Measurements from ENCODE around the gene PCID2.

Gene PCID2

GRCh38 chr13:113239357-113239756 lies 30.9 kb upstream of the PCID2 start:
- TF ChIP-seq ZFX (IDR thresholded peaks at IDR 0.05; ENCODE audit: borderline replicate concordance) (no peak), CTCF (IDR thresholded peaks at IDR 0.05) (no peak)
- H3K27ac ChIP-seq: no peak overlapping the region

- TF ChIP-seq ZFX (IDR thresholded peaks at IDR 0.05; ENCODE audit: borderline replicate concordance) (no peak), CTCF (IDR thresholded peaks at IDR 0.05) (peak; percentile 26; the same call in 1 of the 2 replicates)
- no peak overlapping the region for H3K27ac ChIP-seq
Measured at GRCh38 chr13:113238536-113238935, 30.1 kb upstream of the PCID2 start.

- TF ChIP-seq CTCF (IDR thresholded peaks at IDR 0.05): no peak
- H3K27ac ChIP-seq: no peak overlapping the region
Measured at GRCh38 chr13:113233101-113233500, 24.6 kb upstream of the PCID2 start.

- no peak overlapping the region for H3K27ac ChIP-seq
- TF ChIP-seq CTCF (IDR thresholded peaks at IDR 0.05) (no peak), ZFX (IDR thresholded peaks at IDR 0.05; ENCODE audit: borderline replicate concordance) (no peak)
Measured at GRCh38 chr13:113232208-113233003, 23.9 kb upstream of the PCID2 start.

DNA sequence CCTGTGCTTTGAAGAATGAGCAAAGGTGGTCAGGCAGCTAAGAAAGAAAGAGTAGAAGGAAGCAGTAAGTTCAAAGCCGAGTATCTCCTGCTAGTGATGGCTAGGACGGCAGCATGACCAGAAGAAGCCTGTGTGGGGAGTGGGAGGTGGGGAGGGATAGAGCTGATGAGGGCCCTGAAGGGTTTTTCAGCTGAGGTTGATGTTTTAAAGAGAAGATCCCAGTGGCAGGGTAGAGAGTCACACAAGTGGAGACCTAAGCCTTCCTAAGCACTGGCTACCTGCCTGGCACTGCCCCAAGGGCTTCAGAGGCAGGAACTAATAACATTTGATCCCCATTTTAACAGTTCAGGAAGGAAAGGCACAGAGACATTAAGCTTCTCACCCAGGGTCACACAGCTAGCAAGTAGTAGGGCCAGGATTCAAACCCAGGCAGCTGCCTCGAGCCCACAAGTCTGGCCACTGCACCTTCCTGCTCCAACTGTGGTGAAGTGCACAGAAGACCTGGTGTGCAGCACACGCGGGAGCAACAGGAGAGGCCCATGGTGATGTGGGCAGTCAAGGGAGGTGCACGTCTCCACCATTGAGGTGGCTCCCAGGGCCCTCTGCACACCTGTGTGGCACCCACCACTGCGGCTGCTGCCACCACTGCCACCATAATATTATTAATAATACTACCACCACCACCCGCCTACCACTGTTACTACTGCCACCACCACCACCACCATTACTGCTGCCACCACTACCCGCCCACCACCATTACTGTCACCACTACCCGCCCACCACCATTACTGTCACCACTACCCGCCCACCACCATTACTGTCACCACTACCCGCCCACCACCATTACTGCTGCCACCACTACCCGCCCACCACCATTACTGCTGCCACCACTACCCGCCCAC lies 23.1 kb upstream of the PCID2 start:
- TF ChIP-seq ZFX (IDR thresholded peaks at IDR 0.05; ENCODE audit: borderline replicate concordance) (no peak), CTCF (IDR thresholded peaks at IDR 0.05) (no peak)
- no peak overlapping the region for H3K27ac ChIP-seq

DNA sequence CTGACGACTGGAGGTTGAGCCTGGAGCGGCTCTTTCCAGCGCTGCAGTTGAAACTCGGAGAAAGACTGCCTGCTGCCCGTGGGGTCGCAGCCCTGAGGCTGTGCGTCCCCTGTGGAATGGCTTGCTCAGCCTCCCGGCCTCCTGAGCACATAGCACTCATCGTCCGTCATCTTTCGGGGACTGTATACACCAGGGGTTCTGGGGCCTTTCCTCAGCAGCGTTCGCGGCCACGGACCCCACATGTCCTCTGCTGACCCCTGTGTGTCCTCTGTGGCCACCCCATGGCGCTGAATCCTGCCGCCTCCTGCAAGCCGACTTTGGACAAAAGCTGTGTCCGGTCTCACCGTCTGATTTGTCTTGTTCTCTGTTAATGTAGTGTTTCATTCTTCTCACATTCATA lies 21.3 kb upstream of the PCID2 start:
- no peak for TF ChIP-seq CTCF (IDR thresholded peaks at IDR 0.05)
- no peak for TF ChIP-seq ZFX (IDR thresholded peaks at IDR 0.05; ENCODE audit: borderline replicate concordance)
- H3K27ac ChIP-seq: no peak overlapping the region

- no peak overlapping the region for H3K27ac ChIP-seq
- no peak for TF ChIP-seq CTCF (IDR thresholded peaks at IDR 0.05)
- TF ChIP-seq ZFX (IDR thresholded peaks at IDR 0.05; ENCODE audit: borderline replicate concordance): no peak
Measured at GRCh38 chr13:113229161-113229560, 20.7 kb upstream of the PCID2 start.

Data from 22Rv1 (cell line).